GM12874 (cell line): ENCODE measurements around the gene AUH.

Experiments used
- CTCF ChIP-seq: IDR thresholded peaks from 2 replicates; pipeline ENCODE4 v1.5.1; 2011; ENCODE audit warnings: low read depth, mild to moderate bottlenecking, control low read depth, low read length, moderate library complexity; ENCODE audit not compliant: insufficient read depth

AUH gene

GRCh38 chr9:91164724-91165520 is 196.8 kb downstream of the AUH start:
- TF ChIP-seq CTCF = no peak
